SK-N-SH treated with all-trans-retinoic acid at 6 μM for 48 hours (cell line): Measurements from ENCODE around the gene CCL23.

ENCODE experiments used
- PATZ1 ChIP-seq: fragments of 250-450 bp; sonication (Bioruptor Pico); IDR thresholded peaks from 2 replicates; pipeline ENCODE4 v1.8.0; 2020; ENCODE audit warnings: mild to moderate bottlenecking, moderate library complexity, borderline replicate concordance
- ZNF565 ChIP-seq: fragments of 450-650 bp; formaldehyde crosslinking; conservative IDR thresholded peaks from 2 replicates; pipeline ENCODE4 v1.5.0; 2020; ENCODE audit warnings: low read depth, mild to moderate bottlenecking, moderate library complexity
- ZNF70 ChIP-seq: fragments of 450-650 bp; formaldehyde crosslinking; IDR thresholded peaks from 2 replicates; pipeline ENCODE4 v1.5.0; 2020; ENCODE audit warnings: mild to moderate bottlenecking, moderate library complexity

GRCh38 chr17:35981908-35982330 lies 35.9 kb downstream of the CCL23 start:
- no peak for TF ChIP-seq ZNF565 (CRISPR knock-in tag)
- TF ChIP-seq ZNF70 = no peak
- TF ChIP-seq PATZ1 (CRISPR knock-in tag) = no peak
